HG03064 (cell line): ENCODE results near the gene PHOSPHO1.

Experiments used
- ATAC-seq: cut with Tn5 transposase; IDR thresholded peaks from one replicate; pipeline ENCODE4 v1.9.1; 2021; ENCODE audit warnings: low read depth; ENCODE audit not compliant: unreplicated experiment

Gene PHOSPHO1

DNA sequence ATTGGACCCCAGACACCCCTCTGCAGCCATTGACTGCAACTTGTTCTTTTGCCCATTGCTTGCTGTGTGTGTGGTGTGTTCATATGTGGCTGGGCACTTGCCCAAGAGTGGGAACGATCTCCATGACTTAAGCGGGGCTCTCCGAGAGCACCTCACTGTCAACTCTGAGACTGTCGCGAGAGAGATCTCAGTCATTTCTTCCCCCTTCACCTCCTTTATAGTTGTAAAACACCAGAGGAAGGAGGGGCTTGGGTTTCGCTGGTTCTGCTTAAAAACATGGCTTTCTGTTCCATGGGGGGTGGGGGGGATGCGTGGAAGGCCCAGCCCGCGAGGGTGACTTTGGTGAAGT is 7.4 kb downstream of the PHOSPHO1 start:
- ATAC-seq, result no peak

DNA sequence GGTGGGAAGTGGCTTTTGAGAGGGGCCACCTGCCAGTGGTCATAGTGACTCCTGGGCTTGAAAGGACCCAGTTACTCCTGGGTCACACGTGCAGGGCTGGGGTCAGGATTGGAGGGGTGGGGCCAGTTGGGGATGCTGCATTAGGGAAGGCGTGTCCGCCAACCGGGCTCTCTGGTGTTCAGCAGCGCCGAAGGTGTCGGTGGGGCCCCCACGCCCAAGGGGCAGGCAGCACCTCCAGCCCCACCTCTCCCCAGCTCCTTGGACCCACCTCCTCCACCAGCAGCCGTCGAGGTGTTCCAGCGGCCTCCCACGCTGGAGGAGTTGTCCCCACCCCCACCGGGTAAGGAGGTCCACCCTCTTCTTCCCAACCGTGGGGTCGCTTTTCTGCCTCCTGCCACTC is 10.6 kb downstream of the PHOSPHO1 start:
- ATAC-seq, result no peak

DNA sequence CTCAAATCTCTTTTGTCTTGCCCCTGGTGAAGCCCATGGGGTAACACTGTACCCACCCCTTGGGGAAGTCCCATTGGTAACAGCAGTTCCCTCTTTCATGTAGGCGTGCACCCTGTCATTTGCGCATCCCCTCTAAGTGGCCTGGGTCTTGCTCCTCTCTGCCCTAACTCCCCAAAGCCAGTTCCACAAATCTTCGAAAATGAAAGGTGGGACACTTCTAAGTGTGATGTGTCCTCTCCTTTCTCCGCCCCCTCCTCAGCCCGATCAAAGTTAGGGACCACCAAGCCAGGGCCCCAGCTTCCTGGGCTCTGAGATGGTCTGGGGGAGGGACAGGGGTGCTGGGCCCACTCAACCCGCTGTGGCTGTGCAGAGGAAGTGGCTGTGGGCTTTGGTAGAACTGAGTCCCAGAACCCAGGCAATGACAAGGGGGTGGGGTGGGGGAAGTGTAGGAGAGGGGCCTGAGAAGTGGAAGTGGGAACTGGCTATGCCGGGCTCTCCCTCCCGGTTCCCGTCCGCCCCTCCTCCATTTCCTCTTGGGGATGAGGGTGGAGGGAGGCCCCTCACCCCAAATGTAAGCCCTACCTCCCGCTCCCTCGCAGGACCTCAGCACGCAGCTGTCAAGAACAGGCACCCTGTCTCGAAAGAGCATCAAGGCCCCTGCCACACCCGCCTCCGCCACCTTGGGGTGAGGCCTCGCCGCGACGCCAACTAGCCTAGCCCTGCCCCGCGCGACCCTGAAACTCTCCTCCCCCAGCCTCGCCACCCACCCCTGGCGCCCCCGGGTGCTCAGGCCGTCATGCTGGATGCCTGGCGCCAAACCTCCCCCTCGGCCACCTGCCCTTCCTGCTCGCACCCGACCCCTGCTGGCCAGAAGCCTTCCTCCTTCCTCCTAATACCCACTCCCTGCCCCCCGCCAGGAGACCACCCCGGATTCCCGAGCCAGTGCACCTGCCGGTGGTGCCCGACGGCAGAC is 11.4 kb downstream of the PHOSPHO1 start:
- ATAC-seq, result no peak

DNA sequence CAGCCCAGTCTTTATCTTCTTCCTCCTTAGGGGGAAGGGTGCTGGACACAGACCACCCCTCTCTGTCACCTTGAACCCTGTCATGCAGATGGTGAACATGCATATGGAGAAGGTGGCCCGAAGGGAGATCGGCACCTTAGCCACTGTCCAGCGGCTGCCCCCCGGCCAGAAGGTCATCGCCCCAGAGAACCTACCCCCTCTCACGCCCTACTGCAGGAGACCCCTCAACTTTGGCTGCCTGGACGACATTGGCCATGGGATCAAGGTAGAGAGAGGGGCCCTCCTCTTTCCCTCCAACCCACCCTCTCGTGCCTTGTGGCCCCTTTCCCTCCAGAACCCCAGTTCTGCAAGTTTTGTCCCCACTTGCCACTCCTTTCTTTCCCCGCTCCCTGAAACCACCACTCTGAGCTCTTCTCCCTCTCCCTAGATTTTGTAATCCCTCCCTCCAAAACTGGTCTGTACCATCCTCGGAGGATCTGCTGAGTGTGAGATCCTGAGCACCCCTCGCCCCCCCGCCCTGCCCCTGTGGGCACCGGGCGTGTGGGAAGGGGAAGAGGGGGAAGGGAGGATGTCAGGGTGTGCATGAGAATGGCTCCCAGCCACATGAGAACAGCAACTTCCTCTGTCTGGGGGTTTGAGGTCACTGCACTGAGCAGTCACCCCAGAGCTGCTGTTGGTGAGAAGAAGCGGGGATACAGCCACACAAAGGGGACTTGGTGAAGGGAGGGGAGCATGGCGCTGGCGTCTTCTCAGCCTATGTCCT is 12.8 kb downstream of the PHOSPHO1 start:
- ATAC-seq, result no peak

DNA sequence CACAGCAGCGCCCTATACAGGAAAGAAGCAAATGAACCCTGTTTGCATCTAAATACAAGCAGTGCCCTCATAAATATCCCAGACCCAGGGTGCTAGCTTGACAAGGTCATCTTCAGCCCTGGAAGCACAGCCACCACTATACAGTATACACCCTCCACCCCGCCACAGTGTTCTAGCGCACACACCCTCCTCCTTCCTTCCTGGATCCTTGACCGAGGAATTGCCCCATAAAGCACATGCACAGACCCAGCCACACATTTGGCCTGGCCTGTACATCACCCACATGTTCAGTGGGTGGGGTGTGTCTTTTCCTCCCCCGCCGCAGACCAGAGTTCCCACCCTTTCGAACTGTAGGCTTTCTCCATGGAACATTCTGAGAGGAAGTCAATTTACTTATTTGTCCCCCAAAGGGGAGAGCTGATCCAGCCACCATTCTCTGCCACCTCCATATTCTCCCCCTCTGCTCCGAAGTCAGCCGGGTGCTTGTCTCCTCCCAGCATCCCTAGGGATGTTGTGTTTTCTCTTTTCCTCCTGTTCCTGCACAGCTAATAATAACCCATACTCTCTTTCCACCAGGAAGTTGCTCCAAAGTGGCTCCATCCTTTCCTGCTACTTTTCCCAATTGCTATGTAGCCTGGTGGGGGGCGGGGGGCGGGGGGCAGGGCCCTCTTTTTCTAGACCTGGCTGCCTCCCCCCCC is 13.5 kb downstream of the PHOSPHO1 start:
- ATAC-seq, result no peak

DNA sequence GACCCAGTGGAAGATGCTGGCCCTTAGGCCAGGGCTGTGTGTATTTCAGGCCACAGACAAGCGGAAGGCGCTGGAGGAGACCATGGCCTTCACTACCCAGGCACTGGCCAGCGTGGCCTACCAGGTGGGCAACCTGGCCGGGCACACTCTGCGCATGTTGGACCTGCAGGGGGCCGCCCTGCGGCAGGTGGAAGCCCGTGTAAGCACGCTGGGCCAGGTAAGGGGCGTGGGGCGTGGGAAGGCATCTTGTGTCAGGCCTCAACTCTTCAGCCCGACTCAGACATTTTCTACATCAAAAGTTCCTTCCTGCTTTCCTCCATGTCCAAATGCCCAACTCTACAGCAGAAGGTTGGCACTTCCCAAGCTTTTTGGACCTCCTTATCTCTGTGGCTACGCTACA is 14.1 kb downstream of the PHOSPHO1 start:
- ATAC-seq, result no peak

DNA sequence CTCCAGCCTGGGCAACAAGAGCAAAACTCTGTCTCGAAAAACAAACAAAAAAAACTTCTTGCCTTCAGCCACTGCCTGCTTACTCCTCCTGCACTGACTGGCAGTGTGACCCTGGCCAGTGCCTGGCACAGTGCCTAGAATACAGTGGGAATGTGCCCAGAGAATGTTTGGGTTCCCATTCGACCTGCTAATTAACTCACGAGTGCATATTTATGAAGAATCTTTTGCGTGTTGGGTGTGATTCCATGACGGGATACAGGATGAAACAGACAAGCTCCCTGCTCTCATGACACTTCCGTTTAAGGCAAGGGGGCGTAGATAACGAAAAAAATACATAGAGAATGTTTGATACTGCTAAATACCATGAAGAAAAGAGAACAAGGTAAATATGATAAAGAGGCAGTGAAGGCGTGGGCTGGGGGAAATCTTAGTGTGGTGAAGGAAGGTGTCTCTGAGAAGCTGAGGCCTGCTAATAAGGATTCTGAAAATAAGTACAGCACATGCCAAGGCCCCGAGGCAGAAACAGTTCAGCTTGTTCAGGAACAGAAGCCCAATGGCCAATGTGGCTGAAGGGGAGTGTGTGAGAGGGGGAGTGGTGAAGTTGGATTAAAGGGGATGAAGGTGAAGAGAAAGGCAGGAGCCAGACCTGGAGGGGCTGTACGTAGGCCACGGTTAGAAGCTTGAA is 15.8 kb downstream of the PHOSPHO1 start:
- no peak for ATAC-seq

DNA sequence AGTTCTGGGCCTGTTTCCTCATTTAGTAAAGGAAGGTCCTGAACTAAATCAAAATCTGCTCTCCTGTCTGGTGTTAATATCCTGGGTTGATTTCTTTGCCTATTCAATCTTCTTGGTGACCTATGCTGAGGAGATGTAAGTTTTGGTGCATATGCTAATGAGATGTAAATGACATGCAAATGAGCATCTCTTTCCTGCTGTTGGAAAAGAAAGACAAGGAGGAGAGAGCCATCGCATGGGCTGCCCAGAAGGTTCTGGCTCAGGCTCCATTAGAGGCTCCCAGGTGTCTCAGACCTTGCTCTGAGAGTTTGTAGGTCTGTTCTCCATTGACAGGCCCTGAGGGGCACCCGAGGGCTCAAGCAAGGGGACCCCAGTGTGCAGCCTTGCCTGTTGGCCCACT is 16.7 kb downstream of the PHOSPHO1 start:
- no peak for ATAC-seq

DNA sequence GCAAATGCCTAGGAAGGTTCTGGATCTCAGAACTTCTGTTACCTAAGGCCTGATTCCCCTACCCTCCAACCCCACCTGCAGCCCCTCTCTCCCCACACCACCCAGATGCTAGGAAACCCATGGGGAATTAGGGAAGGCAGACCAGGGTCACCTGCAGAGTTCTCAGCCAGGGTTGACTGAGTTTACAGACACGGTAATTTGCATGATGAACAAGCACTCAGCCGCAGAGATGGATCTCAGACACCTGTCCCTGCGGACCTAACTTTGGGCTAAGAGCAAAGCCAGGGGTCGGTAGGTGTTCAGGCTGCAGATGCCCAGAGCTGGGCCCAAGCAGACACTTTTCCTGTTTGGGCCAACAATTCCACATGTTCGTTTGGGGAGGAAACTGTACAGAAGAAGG is 17.2 kb downstream of the PHOSPHO1 start:
- no peak for ATAC-seq

DNA sequence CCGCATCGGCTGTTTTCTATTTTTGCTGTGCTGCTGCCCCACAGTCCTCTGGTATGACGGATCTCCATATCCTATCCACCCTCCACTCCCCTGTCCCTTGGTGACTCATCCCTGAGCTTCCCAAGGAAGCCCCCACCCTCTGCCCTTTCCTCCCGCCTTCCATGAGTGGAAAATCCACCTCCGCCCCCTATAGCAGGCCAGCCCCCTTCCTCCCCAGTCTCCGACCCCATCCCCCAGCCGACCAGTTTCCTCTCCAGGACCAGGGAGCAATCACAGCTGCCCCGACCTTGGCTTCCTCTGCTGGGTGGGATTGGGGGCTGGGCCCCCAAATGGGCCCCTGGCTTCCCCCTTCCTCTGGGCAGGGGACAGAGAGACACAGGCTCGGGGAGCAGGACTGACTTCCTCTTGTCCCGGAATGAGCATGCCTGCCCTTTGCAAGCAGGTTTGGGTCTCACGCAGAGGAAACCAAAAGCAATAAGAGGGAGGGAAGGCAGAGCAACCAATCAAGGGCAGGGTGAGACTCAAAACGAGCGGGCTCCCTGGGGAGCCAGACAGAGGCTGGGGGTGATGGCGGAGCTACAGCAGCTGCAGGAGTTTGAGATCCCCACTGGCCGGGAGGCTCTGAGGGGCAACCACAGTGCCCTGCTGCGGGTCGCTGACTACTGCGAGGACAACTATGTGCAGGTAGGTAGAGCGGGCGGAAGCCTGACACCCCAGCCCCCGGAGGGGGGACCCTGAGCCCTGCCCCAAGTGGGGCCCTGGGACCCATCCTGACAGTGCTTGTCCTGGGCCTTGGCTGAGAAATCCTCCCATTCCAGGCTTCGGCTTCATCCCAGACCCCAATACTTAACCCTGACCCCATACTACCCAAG is 20.2 kb downstream of the PHOSPHO1 start, which contains the start of the genes ABI3 and GNGT2:
TSS of gene ABI3 (plus strand) at position 550 of the 872 bp plus-strand sequence. CDS start at position 568, 18 bp downstream.
TSS of gene GNGT2 (minus strand) at position 417 of the 872 bp plus-strand sequence. CDS start 3,152 bp downstream, outside the sequence.
- ATAC-seq, result peak; percentile 47

DNA sequence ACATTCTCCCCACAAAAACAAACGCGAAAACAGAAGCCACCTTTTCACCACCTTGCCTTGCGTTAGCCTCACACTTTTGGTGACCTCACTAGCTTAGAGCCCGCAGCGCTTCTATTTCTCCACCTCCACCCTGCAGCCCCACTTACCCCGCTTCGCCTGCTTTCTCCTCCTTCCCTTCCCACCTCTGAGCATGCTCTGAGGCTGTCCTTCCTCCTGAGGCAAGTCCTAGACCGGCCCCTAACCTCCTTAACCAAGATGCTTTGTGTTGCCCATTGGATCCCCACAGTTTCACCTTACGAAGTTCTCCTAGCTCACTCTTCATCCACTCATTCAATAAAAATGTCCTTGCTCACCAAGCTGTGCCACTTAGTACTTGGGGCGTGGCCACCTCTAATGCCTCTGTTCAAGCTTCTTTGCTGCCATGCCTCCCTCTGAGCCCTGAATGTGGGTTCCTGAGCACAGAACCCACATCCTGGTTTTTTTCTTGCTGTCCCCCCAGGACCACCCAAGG is 21.5 kb downstream of the PHOSPHO1 start:
- ATAC-seq, result no peak

DNA sequence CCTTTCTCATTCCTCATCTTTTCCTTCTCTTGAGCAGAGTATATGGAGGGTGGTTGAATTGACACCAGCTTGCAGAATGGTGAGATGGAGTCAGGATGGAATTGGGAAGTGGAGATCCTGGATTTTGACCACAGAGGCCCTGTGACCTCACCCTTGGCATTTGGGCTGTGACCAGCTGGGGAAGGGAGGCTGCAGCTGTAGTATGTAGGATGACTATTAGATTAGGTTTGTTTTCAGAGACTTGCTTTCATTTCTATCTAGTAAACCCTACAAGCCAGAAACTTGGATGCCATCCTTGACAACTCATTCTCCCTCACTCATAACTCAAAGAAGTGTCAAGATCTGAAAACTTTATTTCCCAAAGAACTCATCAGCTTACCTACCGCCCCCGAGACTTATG is 26.1 kb downstream of the PHOSPHO1 start:
- ATAC-seq, result no peak

DNA sequence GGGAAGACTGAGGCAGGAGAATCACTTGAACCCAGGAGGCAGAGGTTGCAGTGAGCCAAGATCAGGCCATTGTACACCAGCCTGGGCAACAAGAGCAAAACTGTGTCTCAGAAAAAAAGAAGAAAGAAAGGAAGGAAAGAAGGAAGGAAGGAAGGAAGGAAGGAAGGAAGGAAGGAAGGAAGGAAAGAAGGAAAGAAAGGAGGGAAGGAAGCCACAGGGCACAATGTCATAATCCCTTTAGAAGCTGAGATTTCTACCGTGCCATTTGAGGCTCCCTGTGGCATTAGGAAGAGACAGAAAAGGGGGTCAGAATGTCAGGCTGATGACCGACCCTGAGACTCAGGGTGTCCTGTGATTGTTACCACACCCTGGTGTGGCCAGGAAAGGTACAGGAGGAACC is 26.8 kb downstream of the PHOSPHO1 start:
- ATAC-seq, result no peak

DNA sequence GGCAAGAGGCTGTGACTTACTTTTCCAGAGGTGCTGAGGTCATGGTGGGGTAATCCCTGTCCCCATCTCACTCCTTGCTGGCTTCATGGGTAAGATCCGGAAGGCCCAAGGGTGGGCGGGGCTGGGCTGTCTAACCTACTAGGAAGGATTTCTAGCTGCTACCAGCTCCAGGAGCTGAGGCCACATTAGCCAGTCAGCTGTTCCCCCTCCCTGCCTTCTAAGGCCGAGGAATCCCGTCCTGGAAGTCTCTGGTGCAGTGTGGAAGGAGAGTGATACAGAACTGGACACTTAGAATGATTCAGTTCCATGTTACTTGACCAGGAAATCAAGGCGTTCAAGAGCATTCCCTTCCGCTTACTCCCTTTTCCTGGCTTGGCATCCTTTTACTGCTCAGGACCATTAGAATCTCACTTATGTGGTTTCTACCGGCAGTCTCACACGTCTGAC is 29.1 kb downstream of the PHOSPHO1 start:
- no peak for ATAC-seq

DNA sequence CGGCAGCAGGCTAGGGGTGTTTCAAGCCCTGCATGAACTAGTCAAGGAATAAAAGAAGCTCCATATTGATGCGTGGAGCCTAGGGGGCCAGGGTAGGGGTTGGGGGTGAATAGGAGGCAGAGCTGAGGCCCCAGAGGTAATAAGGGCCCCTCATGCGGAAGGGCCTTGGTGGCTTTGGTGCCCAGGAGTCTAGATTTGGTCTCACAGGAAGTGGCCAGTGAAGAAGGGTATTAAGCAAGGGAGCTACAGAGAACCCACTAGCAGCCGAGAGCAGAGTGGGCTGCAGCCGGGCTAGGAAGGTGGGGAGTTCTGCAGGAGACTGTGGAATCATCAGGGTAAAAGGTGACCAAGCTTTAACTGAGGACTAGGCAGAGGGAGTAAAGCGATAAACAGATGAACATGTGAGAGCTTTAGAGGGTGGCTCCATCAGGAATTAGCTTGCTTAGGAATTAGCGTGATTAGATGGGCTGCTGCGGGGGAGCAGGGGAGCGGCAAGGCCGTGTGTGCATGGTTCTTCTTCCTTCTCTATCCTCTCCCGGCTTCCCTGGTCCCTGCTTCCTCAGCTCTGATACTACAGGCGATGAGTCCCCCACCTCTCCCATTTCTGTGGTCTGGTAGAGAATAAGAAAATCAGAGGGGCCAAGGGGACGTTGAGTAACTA is 30.0 kb downstream of the PHOSPHO1 start:
- ATAC-seq, result no peak

DNA sequence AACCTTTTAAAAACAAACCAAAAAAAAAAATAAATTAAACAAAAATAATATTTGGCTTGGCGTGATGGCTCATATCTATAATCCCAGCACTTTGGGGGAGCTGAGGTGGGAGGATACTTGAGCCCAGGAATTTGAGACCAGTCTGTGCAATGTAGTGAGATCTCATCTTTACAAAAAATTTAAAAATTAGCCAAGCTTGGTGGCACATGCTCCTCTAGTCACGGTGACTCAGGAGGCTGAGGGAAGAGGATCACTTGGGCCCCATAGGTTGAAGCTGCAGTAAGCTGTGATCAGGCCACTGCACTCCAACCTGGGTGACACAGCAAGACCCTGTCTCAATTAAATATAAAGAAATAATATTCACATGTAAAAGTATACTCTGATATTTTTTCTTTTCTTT is 32.4 kb downstream of the PHOSPHO1 start:
- ATAC-seq, result no peak

DNA sequence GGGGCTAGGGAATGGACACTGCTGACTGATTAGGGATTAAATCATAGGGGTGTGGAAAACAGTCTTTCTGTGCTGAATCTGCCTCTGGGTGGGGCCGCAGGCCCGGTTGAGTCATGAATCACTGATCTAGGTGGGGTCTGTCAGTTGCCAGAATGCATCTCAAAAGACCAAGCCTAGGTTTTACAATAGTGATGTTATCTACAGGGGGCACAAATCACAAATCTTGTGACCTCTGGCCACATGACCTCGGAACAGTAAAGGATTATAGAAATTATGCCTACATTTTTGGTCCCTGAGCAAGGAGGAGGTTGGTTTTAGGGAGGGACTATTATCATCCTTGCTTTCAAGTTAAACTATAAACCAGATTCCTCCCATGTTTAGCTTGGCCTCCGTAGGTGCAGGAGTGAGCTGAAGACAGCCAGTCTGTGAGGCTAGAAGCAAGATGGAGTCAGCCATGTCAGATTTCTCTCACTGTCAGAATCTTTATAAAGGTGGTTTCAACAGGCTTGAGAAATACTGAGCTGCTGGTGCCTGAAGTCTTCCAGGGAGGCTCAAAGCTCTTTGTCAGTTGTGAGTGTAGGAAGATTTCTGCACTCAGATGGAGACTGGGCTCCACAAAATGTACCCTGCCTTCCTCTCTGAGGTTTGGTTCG is 33.1 kb downstream of the PHOSPHO1 start:
- no peak for ATAC-seq

DNA sequence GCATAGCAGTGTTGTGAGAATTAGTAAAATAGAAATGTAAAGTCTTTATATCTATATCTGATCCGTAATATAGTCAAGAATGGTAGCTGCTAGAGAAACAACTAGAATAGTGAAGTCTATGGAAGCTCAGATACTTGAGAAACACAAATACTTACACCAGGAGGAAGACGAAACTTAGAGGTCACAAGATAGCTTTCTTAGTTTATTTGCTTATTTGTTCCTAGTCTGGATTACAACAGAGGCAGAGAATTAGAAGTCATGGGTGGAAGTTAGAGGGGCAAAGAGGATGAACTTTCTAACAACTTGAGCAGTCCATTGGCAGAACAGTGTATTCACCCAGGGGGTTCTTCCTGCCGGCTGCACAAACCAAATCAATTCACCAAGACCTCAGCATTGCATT is 34.1 kb downstream of the PHOSPHO1 start:
- no peak for ATAC-seq
